ENCODE measurements around the gene CSNK1D. TPM values are rescaled to one million over a fixed set of nuclear protein-coding genes. Genes with fewer than 3 reads are reported as not detected.
A peak's percentile ranks its signal among the peaks of the same experiment; 100 is the strongest.

CSNK1D gene
- total RNA-seq (ENCODE audit: low replicate concordance) = 41.5 and 60.7 TPM in 2 replicates

DNA sequence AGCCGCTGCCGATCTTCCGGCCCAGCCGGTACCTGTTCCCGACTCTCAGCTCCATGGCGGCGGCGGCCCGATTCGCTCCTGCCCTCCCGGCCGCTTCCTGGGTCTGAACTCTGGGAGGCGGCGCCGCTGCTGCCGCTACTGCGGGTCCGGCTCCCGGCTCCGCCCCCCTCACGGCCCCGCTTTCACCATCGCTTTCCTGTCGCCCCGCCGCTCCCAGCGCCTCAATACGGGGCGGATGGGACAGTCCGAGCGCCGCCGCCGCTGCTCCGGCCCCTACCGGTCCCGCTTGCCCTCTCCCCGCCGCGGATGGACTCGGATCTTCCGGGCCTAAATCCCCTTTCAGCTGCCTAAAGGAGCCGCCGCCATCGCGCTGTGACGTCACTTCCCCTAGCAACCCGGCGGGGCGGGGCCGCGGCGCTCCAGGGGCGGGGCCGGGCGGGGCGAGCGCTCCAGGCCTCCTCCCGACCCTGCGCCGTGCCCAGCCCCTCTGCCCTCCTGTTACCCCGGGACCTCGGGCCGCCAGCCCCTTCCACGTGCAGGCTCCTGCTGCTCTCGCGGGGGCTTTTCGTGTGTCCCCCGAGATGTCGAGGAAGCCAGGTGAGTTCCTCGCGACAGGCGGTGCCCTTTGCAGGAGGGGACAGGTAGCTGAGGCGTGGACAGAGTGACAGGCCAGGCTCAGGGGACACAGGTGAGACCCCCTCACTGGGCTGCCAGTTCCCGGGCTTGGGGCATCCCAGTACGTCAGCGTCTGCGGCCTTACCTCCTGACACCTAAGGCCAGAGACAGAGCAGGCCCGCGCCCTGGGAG lies at the start of gene CSNK1D:
Gene CSNK1D (minus strand): TSS at position 374 of the 807 bp plus-strand sequence. CDS start 319 bp downstream, at position 55.
- Histone ChIP-seq H4K20me1 (ENCODE audit: low read depth) (peaks cover 41% of the 10 kb centered on the region), H3K4me1 (peaks cover 18% of the 10 kb centered on the region), H3K9me3 (ENCODE audit: low read depth) (no peaks in the 10 kb centered on the region), H3K79me2 (ENCODE audit: low read depth) (peaks cover 47% of the 10 kb centered on the region), H3K27me3 (peaks cover 4% of the 10 kb centered on the region), H3K4me2 (peak within 1 kb of the TSS; percentile 91), H3K9ac (peak within 1 kb of the TSS; percentile 99), H3K36me3 (peaks cover 9% of the 10 kb centered on the region), H2AFZ (replicated peaks) (peak within 1 kb of the TSS; percentile 81), H3F3A (ENCODE audit: low read depth) (peaks cover 9% of the 10 kb centered on the region), H3K4me3 (peak within 1 kb of the TSS; percentile 82), H3K27ac (peak within 1 kb of the TSS; percentile 100)
- no peak for TF ChIP-seq EZH2 (IDR thresholded peaks at IDR 0.05)
- no peak for TF ChIP-seq EZH2phosphoT487 (IDR thresholded peaks at IDR 0.05)
- TF ChIP-seq, protein P1, sequence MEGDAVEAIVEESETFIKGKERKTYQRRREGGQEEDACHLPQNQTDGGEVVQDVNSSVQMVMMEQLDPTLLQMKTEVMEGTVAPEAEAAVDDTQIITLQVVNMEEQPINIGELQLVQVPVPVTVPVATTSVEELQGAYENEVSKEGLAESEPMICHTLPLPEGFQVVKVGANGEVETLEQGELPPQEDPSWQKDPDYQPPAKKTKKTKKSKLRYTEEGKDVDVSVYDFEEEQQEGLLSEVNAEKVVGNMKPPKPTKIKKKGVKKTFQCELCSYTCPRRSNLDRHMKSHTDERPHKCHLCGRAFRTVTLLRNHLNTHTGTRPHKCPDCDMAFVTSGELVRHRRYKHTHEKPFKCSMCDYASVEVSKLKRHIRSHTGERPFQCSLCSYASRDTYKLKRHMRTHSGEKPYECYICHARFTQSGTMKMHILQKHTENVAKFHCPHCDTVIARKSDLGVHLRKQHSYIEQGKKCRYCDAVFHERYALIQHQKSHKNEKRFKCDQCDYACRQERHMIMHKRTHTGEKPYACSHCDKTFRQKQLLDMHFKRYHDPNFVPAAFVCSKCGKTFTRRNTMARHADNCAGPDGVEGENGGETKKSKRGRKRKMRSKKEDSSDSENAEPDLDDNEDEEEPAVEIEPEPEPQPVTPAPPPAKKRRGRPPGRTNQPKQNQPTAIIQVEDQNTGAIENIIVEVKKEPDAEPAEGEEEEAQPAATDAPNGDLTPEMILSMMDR (IDR thresholded peaks at IDR 0.05) = no peak
- H3K4me3 Mint-ChIP-seq = peak within 1 kb of the TSS; percentile 94
- H3K27me3 Mint-ChIP-seq (ENCODE audit: insufficient read depth, low read depth) = peaks cover 11% of the 10 kb centered on the region
- H3K9me3 Mint-ChIP-seq = no peaks in the 10 kb centered on the region
- peaks cover 37% of the 10 kb centered on the region for H3K4me1 Mint-ChIP-seq
- H3K36me3 Mint-ChIP-seq = peaks cover 21% of the 10 kb centered on the region
- peak; percentile 96 for DNase-seq (ENCODE audit: low spot score)
- peak within 1 kb of the TSS; percentile 100 for H3K27ac Mint-ChIP-seq

DNA sequence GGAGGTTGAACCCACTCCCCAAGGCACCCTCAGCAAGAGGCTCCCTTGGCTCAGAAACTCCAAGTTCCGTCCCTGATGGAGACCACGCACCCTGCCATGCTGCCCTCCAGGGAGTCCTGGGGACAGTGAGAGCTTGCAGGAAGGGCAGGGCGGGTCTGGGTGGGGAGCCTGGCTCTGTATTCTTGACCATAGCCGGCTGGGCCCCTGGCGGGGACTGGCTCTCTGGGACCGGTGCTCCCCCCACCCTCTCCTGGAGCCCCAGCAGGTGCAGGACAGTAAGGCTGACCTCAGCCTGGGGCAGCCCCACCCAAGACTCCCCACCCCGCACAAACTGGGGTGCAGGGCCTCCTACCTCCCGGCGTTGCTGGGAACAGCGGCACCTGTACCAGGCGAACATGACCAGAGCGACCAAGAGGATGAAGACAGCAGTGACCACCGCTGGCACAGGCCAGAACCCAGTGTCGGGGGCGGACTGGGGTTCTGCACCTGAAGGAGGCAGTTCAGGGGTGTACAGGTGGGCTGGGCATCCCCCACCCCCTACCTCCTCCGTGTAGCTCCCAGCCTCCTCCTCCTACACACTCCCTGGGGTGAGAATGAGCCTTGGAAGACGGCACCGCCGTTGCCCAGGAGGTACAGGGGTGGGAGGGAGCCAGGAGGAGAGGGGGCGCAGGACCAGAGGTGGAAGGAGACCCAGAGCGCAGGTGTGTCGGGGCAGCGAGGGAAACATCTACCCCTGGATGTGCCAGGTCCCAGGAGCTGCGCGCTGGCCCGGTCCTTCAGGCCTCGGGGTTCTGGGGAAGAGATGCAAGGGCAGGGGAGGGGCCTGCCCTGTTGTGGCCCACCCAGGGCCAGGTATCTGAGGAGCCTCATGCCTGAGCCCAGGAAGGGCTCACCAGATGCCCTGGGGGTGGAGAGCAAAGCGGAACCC lies 49.3 kb upstream of the CSNK1D start:
- Histone ChIP-seq H3K4me3 (no peak overlapping the region), H3K9ac (no peak overlapping the region), H3F3A (ENCODE audit: low read depth) (peaks cover 28% of the 10 kb centered on the region), H3K36me3 (no peaks in the 10 kb centered on the region), H4K20me1 (ENCODE audit: low read depth) (no peaks in the 10 kb centered on the region), H3K4me2 (no peak overlapping the region), H3K79me2 (ENCODE audit: low read depth) (no peaks in the 10 kb centered on the region), H2AFZ (replicated peaks) (no peak overlapping the region), H3K4me1 (peaks cover 13% of the 10 kb centered on the region), H3K27ac (no peak overlapping the region), H3K27me3 (peaks cover 25% of the 10 kb centered on the region), H3K9me3 (ENCODE audit: low read depth) (no peaks in the 10 kb centered on the region)
- no peaks in the 10 kb centered on the region for H3K9me3 Mint-ChIP-seq
- H3K4me1 Mint-ChIP-seq = peaks cover 18% of the 10 kb centered on the region
- DNase-seq (ENCODE audit: low spot score) = no peak
- no peaks in the 10 kb centered on the region for H3K36me3 Mint-ChIP-seq
- no peak overlapping the region for H3K4me3 Mint-ChIP-seq
- no peak overlapping the region for H3K27ac Mint-ChIP-seq
- no peak for TF ChIP-seq EZH2 (IDR thresholded peaks at IDR 0.05)
- no peak for TF ChIP-seq EZH2phosphoT487 (IDR thresholded peaks at IDR 0.05)
- TF ChIP-seq, protein P1 (IDR thresholded peaks at IDR 0.05) = no peak
- H3K27me3 Mint-ChIP-seq (ENCODE audit: insufficient read depth, low read depth) = peaks cover 6% of the 10 kb centered on the region

GRCh38 chr17:82321947-82322466 lies 48.5 kb upstream of the CSNK1D start:
- H3K27me3 Mint-ChIP-seq (ENCODE audit: insufficient read depth, low read depth) = peaks cover 6% of the 10 kb centered on the region
- no peaks in the 10 kb centered on the region for H3K36me3 Mint-ChIP-seq
- H3K27ac Mint-ChIP-seq = no peak overlapping the region
- Histone ChIP-seq H3K9me3 (ENCODE audit: low read depth) (no peaks in the 10 kb centered on the region), H3K4me1 (peaks cover 10% of the 10 kb centered on the region), H3F3A (ENCODE audit: low read depth) (peaks cover 28% of the 10 kb centered on the region), H3K27ac (no peak overlapping the region), H3K27me3 (peaks cover 22% of the 10 kb centered on the region), H2AFZ (replicated peaks) (no peak overlapping the region), H3K79me2 (ENCODE audit: low read depth) (no peaks in the 10 kb centered on the region), H4K20me1 (ENCODE audit: low read depth) (no peaks in the 10 kb centered on the region), H3K9ac (no peak overlapping the region), H3K36me3 (no peaks in the 10 kb centered on the region), H3K4me2 (no peak overlapping the region), H3K4me3 (no peak overlapping the region)
- H3K9me3 Mint-ChIP-seq = no peaks in the 10 kb centered on the region
- no peak for DNase-seq (ENCODE audit: low spot score)
- no peak overlapping the region for H3K4me3 Mint-ChIP-seq
- H3K4me1 Mint-ChIP-seq = peaks cover 12% of the 10 kb centered on the region
- TF ChIP-seq, protein P1 (IDR thresholded peaks at IDR 0.05) = no peak
- no peak for TF ChIP-seq EZH2 (IDR thresholded peaks at IDR 0.05)
- TF ChIP-seq EZH2phosphoT487 (IDR thresholded peaks at IDR 0.05) = no peak
